PFSK-1 (cell line): ENCODE measurements around the gene ECT2L.
A peak's percentile ranks its signal among the peaks of the same experiment; 100 is the strongest.

Experiments used
- FOXP2 ChIP-seq: optimal IDR thresholded peaks from 2 replicates; pipeline ENCODE3; 2011; ENCODE audit warnings: borderline replicate concordance, control low read depth, inconsistent platforms; ENCODE audit not compliant: insufficient read depth; ENCODE audit errors: extremely low read length, extremely low read depth
- POLR2AphosphoS5 ChIP-seq: IDR thresholded peaks from 2 replicates; pipeline ENCODE4 v1.6.1; 2012; ENCODE audit warnings: low read depth, mild to moderate bottlenecking, control low read depth, low read length, moderate library complexity
- SIN3A ChIP-seq: IDR thresholded peaks from 2 replicates; pipeline ENCODE4 v1.6.1; 2012; ENCODE audit warnings: mild to moderate bottlenecking, low read length, moderate library complexity, borderline replicate concordance; ENCODE audit not compliant: insufficient read depth
- TAF1 ChIP-seq: IDR thresholded peaks from 2 replicates; pipeline ENCODE4 v1.6.1; 2012; ENCODE audit warnings: low read length, control low read depth, borderline replicate concordance; ENCODE audit not compliant: insufficient read depth
- TF ChIP-seq, protein P1 (sequence below), 2 experiments: IDR thresholded peaks; 2 replicates each; pipeline versions ENCODE4 v1.6.1 to v1.8.0; 2011 to 2012; ENCODE audit warnings: low read depth in 2 of 2, low read length in 2 of 2, control low read depth in 1 of 2, inconsistent platforms in 1 of 2, mild to moderate bottlenecking in 1 of 2, moderate library complexity in 1 of 2; ENCODE audit not compliant: insufficient read depth in 1 of 2

Gene ECT2L

DNA sequence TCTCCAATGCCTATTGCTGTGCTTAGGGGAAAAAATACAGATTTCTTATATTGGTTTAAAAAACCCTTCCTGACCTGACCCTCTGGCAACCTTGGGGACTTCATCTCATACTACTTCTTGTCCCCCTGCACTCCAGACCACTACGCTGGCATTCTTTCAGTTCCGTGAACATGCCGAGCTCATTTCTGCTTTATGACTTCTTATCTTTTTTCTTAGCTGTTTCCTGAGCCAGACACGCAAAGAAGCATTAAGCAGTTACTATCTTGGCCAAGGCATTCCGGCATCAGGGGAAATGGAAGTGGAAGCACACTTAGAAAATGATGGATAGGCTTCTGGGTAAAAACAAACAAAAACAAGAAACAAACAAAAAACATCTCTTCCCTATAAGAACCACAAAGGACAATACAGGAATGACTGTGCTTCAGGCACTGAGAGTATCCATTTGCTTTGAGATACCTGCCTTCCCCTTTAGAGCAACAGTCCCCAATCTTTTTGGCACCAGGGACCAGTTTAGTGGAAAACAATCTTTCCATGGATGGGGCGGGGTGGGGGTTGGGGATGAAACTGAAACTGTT is 26.7 kb upstream of the ECT2L start:
- TF ChIP-seq, protein P1, sequence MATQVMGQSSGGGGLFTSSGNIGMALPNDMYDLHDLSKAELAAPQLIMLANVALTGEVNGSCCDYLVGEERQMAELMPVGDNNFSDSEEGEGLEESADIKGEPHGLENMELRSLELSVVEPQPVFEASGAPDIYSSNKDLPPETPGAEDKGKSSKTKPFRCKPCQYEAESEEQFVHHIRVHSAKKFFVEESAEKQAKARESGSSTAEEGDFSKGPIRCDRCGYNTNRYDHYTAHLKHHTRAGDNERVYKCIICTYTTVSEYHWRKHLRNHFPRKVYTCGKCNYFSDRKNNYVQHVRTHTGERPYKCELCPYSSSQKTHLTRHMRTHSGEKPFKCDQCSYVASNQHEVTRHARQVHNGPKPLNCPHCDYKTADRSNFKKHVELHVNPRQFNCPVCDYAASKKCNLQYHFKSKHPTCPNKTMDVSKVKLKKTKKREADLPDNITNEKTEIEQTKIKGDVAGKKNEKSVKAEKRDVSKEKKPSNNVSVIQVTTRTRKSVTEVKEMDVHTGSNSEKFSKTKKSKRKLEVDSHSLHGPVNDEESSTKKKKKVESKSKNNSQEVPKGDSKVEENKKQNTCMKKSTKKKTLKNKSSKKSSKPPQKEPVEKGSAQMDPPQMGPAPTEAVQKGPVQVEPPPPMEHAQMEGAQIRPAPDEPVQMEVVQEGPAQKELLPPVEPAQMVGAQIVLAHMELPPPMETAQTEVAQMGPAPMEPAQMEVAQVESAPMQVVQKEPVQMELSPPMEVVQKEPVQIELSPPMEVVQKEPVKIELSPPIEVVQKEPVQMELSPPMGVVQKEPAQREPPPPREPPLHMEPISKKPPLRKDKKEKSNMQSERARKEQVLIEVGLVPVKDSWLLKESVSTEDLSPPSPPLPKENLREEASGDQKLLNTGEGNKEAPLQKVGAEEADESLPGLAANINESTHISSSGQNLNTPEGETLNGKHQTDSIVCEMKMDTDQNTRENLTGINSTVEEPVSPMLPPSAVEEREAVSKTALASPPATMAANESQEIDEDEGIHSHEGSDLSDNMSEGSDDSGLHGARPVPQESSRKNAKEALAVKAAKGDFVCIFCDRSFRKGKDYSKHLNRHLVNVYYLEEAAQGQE (IDR thresholded peaks at IDR 0.05; ENCODE audit: insufficient read depth in 1 of 2, low read depth in 2 of 2, low read length in 2 of 2): no peak
- TF ChIP-seq POLR2AphosphoS5 (no peak), SIN3A (no peak)

DNA sequence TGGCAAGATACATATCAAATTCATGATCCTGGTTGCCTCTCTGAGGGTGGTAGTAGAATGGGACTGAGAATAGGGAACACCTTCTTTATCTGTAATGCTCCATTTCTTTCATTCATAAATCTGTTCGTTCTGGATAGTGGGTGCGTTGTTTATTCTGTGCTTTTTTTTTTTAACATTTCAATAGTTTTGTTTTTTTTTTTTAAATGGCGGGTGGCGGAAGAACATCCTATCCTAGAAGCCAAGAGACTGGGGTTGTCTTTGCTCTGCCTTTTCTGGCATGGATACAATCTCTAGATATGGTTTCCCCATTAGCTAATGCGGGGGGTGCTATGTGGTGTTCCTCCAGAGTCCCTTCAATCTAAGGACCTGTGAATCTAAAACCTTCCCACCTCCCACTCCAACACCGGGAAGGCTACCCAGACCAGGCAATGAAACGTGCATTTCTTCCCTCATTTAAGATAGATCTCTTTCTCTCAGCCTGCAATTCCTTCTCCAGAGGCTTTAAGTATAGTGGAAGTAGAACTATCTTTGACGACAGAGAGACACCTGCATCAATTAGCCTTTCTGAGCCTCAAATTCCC is 23.2 kb upstream of the ECT2L start:
- TF ChIP-seq TAF1 (no peak), SIN3A (no peak), FOXP2 (no peak), POLR2AphosphoS5 (no peak)
- TF ChIP-seq, protein P1 (IDR thresholded peaks at IDR 0.05; ENCODE audit: insufficient read depth in 1 of 2, low read depth in 2 of 2, low read length in 2 of 2): no peak

DNA sequence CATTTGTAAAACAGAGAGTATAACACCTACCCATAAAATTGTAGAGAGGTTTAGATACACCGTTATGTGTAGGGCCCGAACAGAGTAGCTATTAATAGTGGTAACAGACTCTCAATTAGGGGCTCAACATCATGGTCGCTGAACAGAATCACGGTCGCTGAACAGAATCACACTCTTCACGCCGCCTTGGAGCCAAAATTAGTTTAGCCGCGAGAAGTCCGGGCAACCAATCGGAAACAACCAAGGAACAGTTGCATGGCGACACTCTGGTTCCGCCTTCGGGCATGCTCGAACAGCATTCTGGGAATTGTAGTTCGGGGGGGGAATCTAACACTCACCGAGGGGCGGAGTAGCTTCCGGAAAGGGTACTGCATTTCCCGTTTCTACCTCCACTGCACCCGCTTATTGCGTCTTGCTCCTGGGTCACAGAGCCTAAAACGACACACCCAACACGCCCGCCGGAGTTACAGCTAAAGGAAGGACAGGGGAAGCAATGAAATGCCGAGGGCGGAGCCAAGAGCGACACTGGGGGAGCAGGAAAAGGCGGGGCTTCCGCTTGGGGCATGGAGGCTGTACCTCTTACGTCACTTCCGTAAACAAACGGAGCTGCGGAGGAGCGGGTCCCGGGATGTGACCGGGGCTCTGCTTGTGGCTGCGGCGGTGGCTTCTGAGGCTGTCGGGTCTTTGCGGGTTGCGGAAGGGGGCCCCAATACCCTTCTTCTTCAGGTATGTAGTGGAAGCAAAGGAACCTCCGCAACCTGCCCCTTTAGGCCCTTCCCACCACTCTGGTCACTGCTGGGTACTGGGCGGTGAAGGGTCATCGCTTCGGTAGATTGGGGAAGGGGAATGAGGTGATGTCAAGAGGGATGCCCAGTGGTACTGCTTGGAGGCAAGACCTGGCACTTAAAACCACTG is 22.5 kb upstream of the ECT2L start, which contains the start of gene CCDC28A:
CCDC28A (plus strand) TSS at position 593 of the 915 bp plus-strand sequence. CDS start 2,352 bp downstream, outside the sequence.
- TF ChIP-seq, protein P1 (IDR thresholded peaks at IDR 0.05; ENCODE audit: insufficient read depth in 1 of 2, low read depth in 2 of 2, low read length in 2 of 2): no peak; a peak in 1 of 4 replicates
- TF ChIP-seq SIN3A (peak; percentile 96; the same call in 1 of the 2 replicates), POLR2AphosphoS5 (peak; percentile 81; the same call in 1 of the 2 replicates), TAF1 (peak; percentile 68; the same call in 1 of the 2 replicates), FOXP2 (peak; percentile 99)

DNA sequence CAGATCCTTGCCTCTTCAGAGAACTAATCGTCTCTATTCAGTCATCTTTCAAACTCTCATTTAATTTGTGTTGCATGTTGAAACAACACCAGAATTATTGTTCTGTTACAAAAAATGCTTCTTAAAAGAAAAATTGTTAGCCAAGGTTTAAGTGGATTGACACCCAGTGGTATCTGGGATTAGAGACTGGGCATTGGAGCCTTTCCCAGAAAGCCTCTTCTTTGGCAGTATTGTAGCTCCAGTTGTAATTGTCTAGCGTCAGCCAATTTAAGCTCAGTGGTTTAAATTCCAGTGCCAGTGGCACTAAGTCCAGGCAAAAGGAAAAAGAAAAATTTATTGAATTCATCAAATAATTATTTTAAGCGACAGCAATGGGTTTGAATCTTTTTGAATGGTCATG is 21.5 kb upstream of the ECT2L start:
- TF ChIP-seq POLR2AphosphoS5: no peak
- TF ChIP-seq SIN3A: no peak
- no peak for TF ChIP-seq TAF1
- TF ChIP-seq FOXP2: no peak
- TF ChIP-seq, protein P1 (IDR thresholded peaks at IDR 0.05; ENCODE audit: insufficient read depth in 1 of 2, low read depth in 2 of 2, low read length in 2 of 2): no peak
